Measurements from ENCODE around the gene TANGO6.

TANGO6 gene

GRCh38 chr16:68884401-68884800 lies 41.1 kb downstream of the TANGO6 start:
- no peaks in the 10 kb centered on the region for H3K9me3 ChIP-seq (ENCODE audit: severe bottlenecking)
- TF ChIP-seq CTCF (IDR thresholded peaks at IDR 0.05; ENCODE audit: low read depth, low read length) = no peak
- no peaks in the 10 kb centered on the region for H3K27me3 ChIP-seq (ENCODE audit: insufficient read depth, low read depth, severe bottlenecking)
- H3K27ac ChIP-seq = no peak overlapping the region
- H3K4me3 ChIP-seq (ENCODE audit: low read depth, low read length) = no peak overlapping the region
- no peak for DNase-seq
- H3K36me3 ChIP-seq = peaks cover 4% of the 10 kb centered on the region

- H3K27me3 ChIP-seq (ENCODE audit: insufficient read depth, low read depth, severe bottlenecking) = no peaks in the 10 kb centered on the region
Measured at GRCh38 chr16:68884861-68885720, 41.8 kb downstream of the TANGO6 start.

GRCh38 chr16:68887107-68887506 lies 43.8 kb downstream of the TANGO6 start:
- no peak for DNase-seq
- no peak overlapping the region for H3K4me3 ChIP-seq (ENCODE audit: low read depth, low read length)
- TF ChIP-seq CTCF (IDR thresholded peaks at IDR 0.05; ENCODE audit: low read depth, low read length) = no peak
- no peaks in the 10 kb centered on the region for H3K36me3 ChIP-seq
- H3K9me3 ChIP-seq (ENCODE audit: severe bottlenecking) = no peaks in the 10 kb centered on the region
- no peaks in the 10 kb centered on the region for H3K27me3 ChIP-seq (ENCODE audit: insufficient read depth, low read depth, severe bottlenecking)
- no peak overlapping the region for H3K27ac ChIP-seq

More at GRCh38 chr16:68884861-68885720, 41.8 kb downstream of the TANGO6 start:
- no peak overlapping the region for H3K4me3 ChIP-seq (ENCODE audit: low read depth, low read length)
- no peak for DNase-seq
- TF ChIP-seq CTCF (IDR thresholded peaks at IDR 0.05; ENCODE audit: low read depth, low read length) = no peak
- no peak overlapping the region for H3K27ac ChIP-seq
- peaks cover 4% of the 10 kb centered on the region for H3K36me3 ChIP-seq
- no peaks in the 10 kb centered on the region for H3K9me3 ChIP-seq (ENCODE audit: severe bottlenecking)

- TF ChIP-seq CTCF (IDR thresholded peaks at IDR 0.05; ENCODE audit: low read depth, low read length) = no peak
- H3K4me3 ChIP-seq (ENCODE audit: low read depth, low read length) = no peak overlapping the region
- no peaks in the 10 kb centered on the region for H3K27me3 ChIP-seq (ENCODE audit: insufficient read depth, low read depth, severe bottlenecking)
- DNase-seq = no peak
- H3K27ac ChIP-seq = no peak overlapping the region
- H3K9me3 ChIP-seq (ENCODE audit: severe bottlenecking) = no peaks in the 10 kb centered on the region
- H3K36me3 ChIP-seq = no peaks in the 10 kb centered on the region
Measured at GRCh38 chr16:68889508-68890150, 46.3 kb downstream of the TANGO6 start.

- peak; percentile 22 for DNase-seq
- TF ChIP-seq CTCF (IDR thresholded peaks at IDR 0.05; ENCODE audit: low read depth, low read length) = no peak
- no peaks in the 10 kb centered on the region for H3K27me3 ChIP-seq (ENCODE audit: insufficient read depth, low read depth, severe bottlenecking)
Measured at GRCh38 chr16:68892214-68892613, 48.9 kb downstream of the TANGO6 start.

More at GRCh38 chr16:68892214-68892613, 48.9 kb downstream of the TANGO6 start:
- H3K27ac ChIP-seq = peak overlapping the region; percentile 51
- no peaks in the 10 kb centered on the region for H3K9me3 ChIP-seq (ENCODE audit: severe bottlenecking)
- H3K36me3 ChIP-seq = no peaks in the 10 kb centered on the region
- no peak overlapping the region for H3K4me3 ChIP-seq (ENCODE audit: low read depth, low read length)

All from WERI-Rb-1 (cell line).